GM10266 (cell line): ENCODE data around the gene MKKS.

Experiments
- DNase-seq: peaks from one replicate; pipeline ENCODE4 v3.0.0; 2012; ENCODE audit errors: extremely low spot score
- CTCF ChIP-seq: IDR thresholded peaks from 2 replicates; pipeline ENCODE4 v1.5.1; 2012; ENCODE audit warnings: mild to moderate bottlenecking, low read depth; ENCODE audit not compliant: control insufficient read depth, insufficient read depth; ENCODE audit errors: missing control alignments

The MKKS gene

DNA sequence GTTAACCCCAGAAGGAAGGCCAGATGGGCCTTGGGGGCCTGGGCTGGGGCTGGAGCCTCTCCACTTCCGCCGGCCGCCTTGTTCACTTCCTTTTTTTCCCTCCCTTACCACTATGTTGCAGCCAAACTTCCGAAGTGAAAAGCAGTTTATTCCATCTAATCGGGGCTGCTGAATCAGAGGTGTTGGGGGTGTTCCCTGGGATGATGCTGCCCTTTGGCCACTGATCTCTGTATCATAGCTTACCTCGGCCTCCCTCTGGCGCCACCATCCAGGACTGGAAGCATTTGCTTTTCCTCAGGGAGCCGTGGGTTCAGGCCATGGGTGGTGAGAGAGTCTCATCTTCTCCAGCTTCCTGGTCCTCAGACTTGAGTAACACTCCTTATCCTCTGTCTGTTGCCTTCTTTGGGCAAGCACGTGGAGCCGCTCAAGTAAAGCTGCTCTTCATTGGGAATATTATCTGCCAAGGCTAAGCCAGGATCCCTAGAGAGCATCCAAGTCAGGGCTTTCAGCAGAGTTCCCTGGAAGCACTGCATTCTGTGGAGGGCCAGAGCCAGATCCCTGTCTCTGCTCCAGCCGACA lies 40.7 kb upstream of the MKKS start:
- no peak for TF ChIP-seq CTCF
- DNase-seq = no peak

DNA sequence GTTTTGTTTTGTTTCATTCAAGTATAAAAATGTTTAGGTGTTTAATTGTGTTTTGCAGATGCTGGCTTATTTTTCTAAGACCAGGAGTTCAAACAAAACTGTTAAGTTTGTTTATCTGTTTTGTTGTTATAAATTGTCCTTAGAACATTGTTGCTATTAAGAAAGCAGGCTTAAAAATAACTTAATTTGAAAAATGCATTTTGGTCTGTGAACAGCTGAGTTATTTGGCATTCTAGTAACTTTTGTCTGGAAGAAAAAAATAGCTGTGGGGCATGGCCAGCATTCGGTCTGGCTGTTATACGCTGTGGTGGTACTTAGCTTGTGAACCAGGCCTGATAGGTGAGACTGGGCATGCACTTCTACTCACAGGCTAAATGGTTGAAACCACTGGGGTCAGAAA lies 38.8 kb upstream of the MKKS start:
- no peak for TF ChIP-seq CTCF
- DNase-seq = no peak

DNA sequence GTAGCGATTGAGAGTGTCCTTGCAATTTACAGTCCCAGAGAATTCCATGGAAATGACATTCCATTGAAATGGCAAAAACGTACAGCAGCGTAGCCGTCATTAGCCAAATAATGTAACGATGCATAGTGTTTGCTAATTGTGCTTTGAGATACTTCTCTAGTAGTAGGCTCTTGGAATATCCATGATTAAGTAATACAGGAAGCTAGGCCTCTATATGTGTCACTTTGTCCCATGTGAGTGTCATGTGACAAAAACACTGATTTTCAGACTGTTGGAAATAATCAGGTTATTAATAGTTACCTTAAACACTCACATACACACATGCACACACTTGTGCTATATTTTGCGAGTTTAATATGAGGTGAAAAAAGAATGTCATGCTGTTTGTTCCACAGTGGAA lies 36.3 kb upstream of the MKKS start:
- no peak for TF ChIP-seq CTCF
- DNase-seq = no peak

GRCh38 chr20:10469599-10469998 lies 35.6 kb upstream of the MKKS start:
- TF ChIP-seq CTCF = peak; percentile 61
- DNase-seq = peak; percentile 26

DNA sequence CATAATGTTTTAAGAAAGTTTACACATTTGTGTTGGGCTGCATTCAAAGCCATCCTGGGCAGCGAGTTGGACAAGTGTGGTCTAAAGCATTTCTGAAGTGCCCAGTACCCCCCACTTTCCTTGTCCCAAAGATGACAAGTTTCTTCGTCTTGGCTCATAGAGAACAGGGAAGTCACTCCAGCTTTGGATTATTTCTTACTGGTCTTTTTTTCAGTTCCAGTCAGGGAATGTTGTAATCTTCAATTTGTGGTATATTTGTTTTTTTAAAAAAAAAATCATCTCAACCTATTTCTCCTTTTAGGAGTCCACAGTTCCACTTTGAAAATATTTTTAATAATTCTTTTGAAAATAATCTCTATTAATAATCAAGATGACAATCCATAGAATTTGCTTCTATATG lies 35.0 kb upstream of the MKKS start:
- DNase-seq = no peak
- no peak for TF ChIP-seq CTCF

DNA sequence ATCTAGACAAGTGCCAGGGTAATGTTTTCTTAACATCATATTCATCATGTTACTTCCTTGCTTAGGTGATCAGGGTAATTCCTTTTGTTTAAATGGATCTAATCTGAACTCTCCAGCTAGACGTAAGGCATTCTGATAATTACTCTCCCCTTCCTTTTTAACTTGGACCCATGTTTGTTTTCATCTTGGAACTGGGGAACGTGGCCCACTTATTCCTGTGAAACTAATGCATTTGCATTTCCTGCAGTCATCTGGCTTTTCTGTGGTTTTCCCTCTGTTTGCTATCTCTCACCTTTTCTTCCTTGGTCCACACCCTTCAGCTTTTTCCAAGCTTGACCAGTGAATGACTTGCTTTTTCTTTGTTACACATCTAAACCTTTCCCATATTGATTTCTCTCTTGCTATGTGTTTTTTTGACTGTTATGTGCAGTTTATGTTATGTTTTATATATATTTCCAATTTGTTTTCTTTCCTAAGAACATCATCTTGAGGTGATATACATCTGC lies 34.4 kb upstream of the MKKS start:
- no peak for TF ChIP-seq CTCF
- DNase-seq = no peak

GRCh38 chr20:10467681-10468339 lies 33.8 kb upstream of the MKKS start:
- no peak for DNase-seq
- TF ChIP-seq CTCF = no peak
